HEK293 (cell line): ENCODE results near the gene GTF2H3.

Source experiments
- HOXD13 ChIP-seq: sonication (generic); formaldehyde crosslinking; IDR thresholded peaks from 2 replicates; pipeline ENCODE4 v1.8.0; 2022; ENCODE audit warnings: missing genetic modification reagents, borderline replicate concordance
- MEIS1 ChIP-seq: sonication (generic); formaldehyde crosslinking; IDR thresholded peaks from 2 replicates; pipeline ENCODE4 v1.8.1; 2022; ENCODE audit warnings: missing genetic modification reagents, mild to moderate bottlenecking, borderline replicate concordance
- PRDM1 ChIP-seq: fragments of 450-650 bp; formaldehyde crosslinking; IDR thresholded peaks from 2 replicates; pipeline ENCODE4; 2016; ENCODE audit warnings: missing biosample characterization, missing genetic modification characterization
- PRDM6 ChIP-seq: fragments of 450-650 bp; formaldehyde crosslinking; IDR thresholded peaks from 2 replicates; pipeline ENCODE4 v1.5.1; 2017; ENCODE audit warnings: missing biosample characterization, missing genetic modification characterization
- RBAK ChIP-seq: fragments of 450-650 bp; formaldehyde crosslinking; IDR thresholded peaks from 2 replicates; pipeline ENCODE4 v1.5.1; 2016; ENCODE audit warnings: missing biosample characterization, missing genetic modification characterization
- SETDB1 ChIP-seq: IDR thresholded peaks from one replicate; pipeline ENCODE4 v1.6.1; 2017; ENCODE audit warnings: mild to moderate bottlenecking, low read length, moderate library complexity, mixed read lengths; ENCODE audit not compliant: insufficient read length
- YY2 ChIP-seq: fragments of 450-650 bp; formaldehyde crosslinking; IDR thresholded peaks from 2 replicates; pipeline ENCODE4 v1.5.1; 2016; ENCODE audit warnings: missing biosample characterization, missing genetic modification characterization
- ZBTB1 ChIP-seq: fragments of 450-650 bp; formaldehyde crosslinking; IDR thresholded peaks from 2 replicates; pipeline ENCODE4 v1.5.1; 2016; ENCODE audit warnings: missing biosample characterization, missing genetic modification characterization
- ZBTB21 ChIP-seq: fragments of 450-650 bp; formaldehyde crosslinking; IDR thresholded peaks from 2 replicates; pipeline ENCODE4 v1.5.1; 2017; ENCODE audit warnings: missing biosample characterization, missing genetic modification characterization
- ZNF155 ChIP-seq: fragments of 450-650 bp; formaldehyde crosslinking; IDR thresholded peaks from 2 replicates; pipeline ENCODE4 v1.5.1; 2016; ENCODE audit warnings: missing biosample characterization, missing genetic modification characterization
- ZNF274 ChIP-seq, 2 experiments: fragments of 200-500 bp in 1 of 2; fragments of 450-650 bp in 1 of 2; sonication (Bioruptor generic) in 1 of 2; formaldehyde crosslinking in 1 of 2; IDR thresholded peaks; 2 replicates each; pipeline versions ENCODE4 v1.5.1 to v1.6.1; 2014 to 2016; ENCODE audit warnings: borderline replicate concordance in 1 of 2, inconsistent platforms in 1 of 2, low read length in 1 of 2, missing biosample characterization in 1 of 2, missing genetic modification characterization in 1 of 2
- ZNF302 ChIP-seq: fragments of 450-650 bp; formaldehyde crosslinking; IDR thresholded peaks from 2 replicates; pipeline ENCODE4 v1.5.1; 2016; ENCODE audit warnings: missing biosample characterization, missing genetic modification characterization, low read depth
- ZNF341 ChIP-seq: fragments of 450-650 bp; formaldehyde crosslinking; IDR thresholded peaks from 2 replicates; pipeline ENCODE4; 2016; ENCODE audit warnings: low read depth, missing biosample characterization, missing genetic modification characterization
- ZNF626 ChIP-seq: fragments of 450-650 bp; sonication (Bioruptor Pico); formaldehyde crosslinking; IDR thresholded peaks from 2 replicates; pipeline ENCODE4 v1.5.1; 2018; ENCODE audit warnings: missing biosample characterization, missing genetic modification characterization, inconsistent platforms
- ZNF654 ChIP-seq: fragments of 450-650 bp; formaldehyde crosslinking; IDR thresholded peaks from 2 replicates; pipeline ENCODE4 v1.5.1; 2016; ENCODE audit warnings: low read depth, missing biosample characterization, missing genetic modification characterization
- ZNF707 ChIP-seq: fragments of 450-650 bp; formaldehyde crosslinking; IDR thresholded peaks from 2 replicates; pipeline ENCODE4 v1.5.1; 2016; ENCODE audit warnings: missing biosample characterization, missing genetic modification characterization
- ZNF76 ChIP-seq: fragments of 450-650 bp; formaldehyde crosslinking; IDR thresholded peaks from 2 replicates; pipeline ENCODE4; 2016; ENCODE audit warnings: low read depth, missing biosample characterization, missing genetic modification characterization, borderline replicate concordance
- ZNF791 ChIP-seq: fragments of 450-650 bp; formaldehyde crosslinking; IDR thresholded peaks from 2 replicates; pipeline ENCODE4 v1.5.1; 2016; ENCODE audit warnings: missing biosample characterization, missing genetic modification characterization
- TF ChIP-seq, protein P1 (sequence below): fragments of 450-650 bp; formaldehyde crosslinking; IDR thresholded peaks from 2 replicates; pipeline ENCODE4 v1.5.1; 2016; ENCODE audit warnings: missing biosample characterization, missing genetic modification characterization
- TF ChIP-seq, protein P2 (sequence below): fragments of 450-650 bp; formaldehyde crosslinking; IDR thresholded peaks from 2 replicates; pipeline ENCODE4 v1.5.1; 2016; ENCODE audit warnings: missing biosample characterization, missing genetic modification characterization
- TF ChIP-seq, protein P3 (sequence below): fragments of 450-650 bp; formaldehyde crosslinking; conservative IDR thresholded peaks from 2 replicates; pipeline ENCODE4 v1.5.1; 2016; ENCODE audit warnings: low read depth, missing biosample characterization, missing genetic modification characterization
- TF ChIP-seq, protein P4 (sequence below): fragments of 450-650 bp; formaldehyde crosslinking; IDR thresholded peaks from 2 replicates; pipeline ENCODE4 v1.5.1; 2016; ENCODE audit warnings: missing biosample characterization, missing genetic modification characterization
- TF ChIP-seq, protein P5 (sequence below): fragments of 450-650 bp; formaldehyde crosslinking; IDR thresholded peaks from 2 replicates; pipeline ENCODE4 v1.5.1; 2016; ENCODE audit warnings: missing biosample characterization, missing genetic modification characterization, low read depth

Gene GTF2H3

GRCh38 chr12:123633379-123634141 is at the start of gene GTF2H3, which contains the start of gene EIF2B1 (continued):
- no peak for TF ChIP-seq RBAK (tag by site-specific recombination)
- no peak for TF ChIP-seq PRDM6 (tag by site-specific recombination)
- peak; percentile 77 for TF ChIP-seq ZNF76 (tag by site-specific recombination)
- TF ChIP-seq, protein P1, sequence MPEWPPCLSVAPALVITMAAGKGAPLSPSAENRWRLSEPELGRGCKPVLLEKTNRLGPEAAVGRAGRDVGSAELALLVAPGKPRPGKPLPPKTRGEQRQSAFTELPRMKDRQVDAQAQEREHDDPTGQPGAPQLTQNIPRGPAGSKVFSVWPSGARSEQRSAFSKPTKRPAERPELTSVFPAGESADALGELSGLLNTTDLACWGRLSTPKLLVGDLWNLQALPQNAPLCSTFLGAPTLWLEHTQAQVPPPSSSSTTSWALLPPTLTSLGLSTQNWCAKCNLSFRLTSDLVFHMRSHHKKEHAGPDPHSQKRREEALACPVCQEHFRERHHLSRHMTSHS: no peak
- no peak for TF ChIP-seq ZNF155 (tag by site-specific recombination)
- TF ChIP-seq ZNF626 (tag by site-specific recombination): no peak
- peak; percentile 81 for TF ChIP-seq YY2 (tag by site-specific recombination)
- TF ChIP-seq ZNF654 (tag by site-specific recombination): no peak
- TF ChIP-seq, protein P2, sequence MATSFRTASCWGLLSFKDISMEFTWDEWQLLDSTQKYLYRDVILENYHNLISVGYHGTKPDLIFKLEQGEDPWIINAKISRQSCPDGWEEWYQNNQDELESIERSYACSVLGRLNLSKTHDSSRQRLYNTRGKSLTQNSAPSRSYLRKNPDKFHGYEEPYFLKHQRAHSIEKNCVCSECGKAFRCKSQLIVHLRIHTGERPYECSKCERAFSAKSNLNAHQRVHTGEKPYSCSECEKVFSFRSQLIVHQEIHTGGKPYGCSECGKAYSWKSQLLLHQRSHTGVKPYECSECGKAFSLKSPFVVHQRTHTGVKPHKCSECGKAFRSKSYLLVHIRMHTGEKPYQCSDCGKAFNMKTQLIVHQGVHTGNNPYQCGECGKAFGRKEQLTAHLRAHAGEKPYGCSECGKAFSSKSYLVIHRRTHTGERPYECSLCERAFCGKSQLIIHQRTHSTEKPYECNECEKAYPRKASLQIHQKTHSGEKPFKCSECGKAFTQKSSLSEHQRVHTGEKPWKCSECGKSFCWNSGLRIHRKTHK (tag by site-specific recombination): no peak
- TF ChIP-seq ZNF274 (IDR thresholded peaks at IDR 0.05; ENCODE audit: low read length): no peak
- no peak for TF ChIP-seq ZNF274 (tag by site-specific recombination; IDR thresholded peaks at IDR 0.05; ENCODE audit: borderline replicate concordance)
- TF ChIP-seq, protein P3, sequence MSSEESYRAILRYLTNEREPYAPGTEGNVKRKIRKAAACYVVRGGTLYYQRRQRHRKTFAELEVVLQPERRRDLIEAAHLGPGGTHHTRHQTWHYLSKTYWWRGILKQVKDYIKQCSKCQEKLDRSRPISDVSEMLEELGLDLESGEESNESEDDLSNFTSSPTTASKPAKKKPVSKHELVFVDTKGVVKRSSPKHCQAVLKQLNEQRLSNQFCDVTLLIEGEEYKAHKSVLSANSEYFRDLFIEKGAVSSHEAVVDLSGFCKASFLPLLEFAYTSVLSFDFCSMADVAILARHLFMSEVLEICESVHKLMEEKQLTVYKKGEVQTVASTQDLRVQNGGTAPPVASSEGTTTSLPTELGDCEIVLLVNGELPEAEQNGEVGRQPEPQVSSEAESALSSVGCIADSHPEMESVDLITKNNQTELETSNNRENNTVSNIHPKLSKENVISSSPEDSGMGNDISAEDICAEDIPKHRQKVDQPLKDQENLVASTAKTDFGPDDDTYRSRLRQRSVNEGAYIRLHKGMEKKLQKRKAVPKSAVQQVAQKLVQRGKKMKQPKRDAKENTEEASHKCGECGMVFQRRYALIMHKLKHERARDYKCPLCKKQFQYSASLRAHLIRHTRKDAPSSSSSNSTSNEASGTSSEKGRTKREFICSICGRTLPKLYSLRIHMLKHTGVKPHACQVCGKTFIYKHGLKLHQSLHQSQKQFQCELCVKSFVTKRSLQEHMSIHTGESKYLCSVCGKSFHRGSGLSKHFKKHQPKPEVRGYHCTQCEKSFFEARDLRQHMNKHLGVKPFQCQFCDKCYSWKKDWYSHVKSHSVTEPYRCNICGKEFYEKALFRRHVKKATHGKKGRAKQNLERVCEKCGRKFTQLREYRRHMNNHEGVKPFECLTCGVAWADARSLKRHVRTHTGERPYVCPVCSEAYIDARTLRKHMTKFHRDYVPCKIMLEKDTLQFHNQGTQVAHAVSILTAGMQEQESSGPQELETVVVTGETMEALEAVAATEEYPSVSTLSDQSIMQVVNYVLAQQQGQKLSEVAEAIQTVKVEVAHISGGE (tag by site-specific recombination): peak; percentile 98
- no peak for TF ChIP-seq HOXD13
- no peak for TF ChIP-seq SETDB1
- TF ChIP-seq, protein P4, sequence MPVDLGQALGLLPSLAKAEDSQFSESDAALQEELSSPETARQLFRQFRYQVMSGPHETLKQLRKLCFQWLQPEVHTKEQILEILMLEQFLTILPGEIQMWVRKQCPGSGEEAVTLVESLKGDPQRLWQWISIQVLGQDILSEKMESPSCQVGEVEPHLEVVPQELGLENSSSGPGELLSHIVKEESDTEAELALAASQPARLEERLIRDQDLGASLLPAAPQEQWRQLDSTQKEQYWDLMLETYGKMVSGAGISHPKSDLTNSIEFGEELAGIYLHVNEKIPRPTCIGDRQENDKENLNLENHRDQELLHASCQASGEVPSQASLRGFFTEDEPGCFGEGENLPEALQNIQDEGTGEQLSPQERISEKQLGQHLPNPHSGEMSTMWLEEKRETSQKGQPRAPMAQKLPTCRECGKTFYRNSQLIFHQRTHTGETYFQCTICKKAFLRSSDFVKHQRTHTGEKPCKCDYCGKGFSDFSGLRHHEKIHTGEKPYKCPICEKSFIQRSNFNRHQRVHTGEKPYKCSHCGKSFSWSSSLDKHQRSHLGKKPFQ: no peak
- TF ChIP-seq, protein P5, sequence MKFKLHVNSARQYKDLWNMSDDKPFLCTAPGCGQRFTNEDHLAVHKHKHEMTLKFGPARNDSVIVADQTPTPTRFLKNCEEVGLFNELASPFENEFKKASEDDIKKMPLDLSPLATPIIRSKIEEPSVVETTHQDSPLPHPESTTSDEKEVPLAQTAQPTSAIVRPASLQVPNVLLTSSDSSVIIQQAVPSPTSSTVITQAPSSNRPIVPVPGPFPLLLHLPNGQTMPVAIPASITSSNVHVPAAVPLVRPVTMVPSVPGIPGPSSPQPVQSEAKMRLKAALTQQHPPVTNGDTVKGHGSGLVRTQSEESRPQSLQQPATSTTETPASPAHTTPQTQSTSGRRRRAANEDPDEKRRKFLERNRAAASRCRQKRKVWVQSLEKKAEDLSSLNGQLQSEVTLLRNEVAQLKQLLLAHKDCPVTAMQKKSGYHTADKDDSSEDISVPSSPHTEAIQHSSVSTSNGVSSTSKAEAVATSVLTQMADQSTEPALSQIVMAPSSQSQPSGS (tag by site-specific recombination): no peak
- no peak for TF ChIP-seq ZNF707
- peak; percentile 50; the same call in 1 of the 2 replicates for TF ChIP-seq ZNF341 (tag by site-specific recombination)
- TF ChIP-seq ZBTB21 (tag by site-specific recombination): peak; percentile 87
- TF ChIP-seq MEIS1 (CRISPR knock-in tag): no peak
- TF ChIP-seq ZNF302: no peak
- peak; percentile 97 for TF ChIP-seq ZBTB1 (tag by site-specific recombination)
- TF ChIP-seq ZNF791 (tag by site-specific recombination): no peak
- TF ChIP-seq PRDM1 (tag by site-specific recombination): no peak
